AG20443 (cell line): ENCODE measurements around the gene GOLT1A.
A peak's percentile ranks its signal among the peaks of the same experiment; 100 is the strongest.

Source experiments
- DNase-seq: peaks from one replicate; pipeline ENCODE4 v3.0.0; 2012; ENCODE audit warnings: low spot score, mixed read lengths

The GOLT1A gene, protein sequence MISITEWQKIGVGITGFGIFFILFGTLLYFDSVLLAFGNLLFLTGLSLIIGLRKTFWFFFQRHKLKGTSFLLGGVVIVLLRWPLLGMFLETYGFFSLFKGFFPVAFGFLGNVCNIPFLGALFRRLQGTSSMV

DNA sequence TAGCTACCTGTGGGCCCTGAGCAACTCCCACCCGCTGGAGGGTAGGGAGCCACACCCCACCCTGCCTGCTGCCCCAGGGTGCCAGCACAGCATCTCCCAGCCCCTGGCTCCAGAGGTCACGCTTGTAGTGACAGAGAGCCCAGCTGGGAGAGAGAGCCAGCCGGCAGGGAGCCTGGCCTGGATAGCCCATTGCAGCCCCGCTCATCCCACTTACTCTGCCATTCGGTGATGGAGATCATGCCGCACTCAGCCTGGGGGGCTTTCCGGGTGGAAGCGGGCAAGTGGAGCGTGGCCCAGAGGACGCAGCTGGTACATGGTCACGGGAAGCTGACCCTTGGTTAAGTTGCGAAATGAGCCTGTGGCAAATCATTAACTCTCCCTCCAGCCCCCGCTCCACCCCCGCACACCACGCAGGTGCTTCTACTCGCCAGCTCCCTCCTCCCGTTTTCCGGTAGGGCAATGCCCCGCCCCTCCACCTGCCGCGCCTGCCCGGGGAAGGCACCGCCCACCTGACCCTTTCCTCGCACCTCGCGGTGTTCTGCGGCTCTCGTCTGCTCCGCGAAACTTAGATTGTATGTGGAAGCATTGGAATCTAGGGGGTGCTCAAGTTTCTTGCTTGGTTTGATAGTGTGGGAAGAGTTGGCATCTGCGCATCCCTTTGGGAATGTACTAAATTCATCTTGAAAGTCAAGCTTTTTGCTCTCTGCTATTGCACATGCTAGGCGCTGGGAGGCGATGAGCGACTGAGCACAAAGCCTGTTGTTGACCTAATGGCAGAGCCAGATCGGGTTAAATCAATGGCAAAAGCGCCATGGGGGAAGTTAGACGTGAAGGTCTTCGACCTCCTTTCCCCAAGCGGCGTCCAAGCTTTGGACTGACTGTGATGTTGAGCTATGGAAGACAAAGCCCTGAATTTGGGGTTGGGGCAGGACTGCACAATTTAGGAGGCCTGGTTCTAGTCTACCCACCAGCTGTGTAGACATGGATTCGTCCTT lies at the start of gene GOLT1A:
TSS of gene GOLT1A (minus strand) at position 321 of the 995 bp plus-strand sequence. CDS start at position 239, 82 bp downstream.
- DNase-seq: peak; percentile 82

DNA sequence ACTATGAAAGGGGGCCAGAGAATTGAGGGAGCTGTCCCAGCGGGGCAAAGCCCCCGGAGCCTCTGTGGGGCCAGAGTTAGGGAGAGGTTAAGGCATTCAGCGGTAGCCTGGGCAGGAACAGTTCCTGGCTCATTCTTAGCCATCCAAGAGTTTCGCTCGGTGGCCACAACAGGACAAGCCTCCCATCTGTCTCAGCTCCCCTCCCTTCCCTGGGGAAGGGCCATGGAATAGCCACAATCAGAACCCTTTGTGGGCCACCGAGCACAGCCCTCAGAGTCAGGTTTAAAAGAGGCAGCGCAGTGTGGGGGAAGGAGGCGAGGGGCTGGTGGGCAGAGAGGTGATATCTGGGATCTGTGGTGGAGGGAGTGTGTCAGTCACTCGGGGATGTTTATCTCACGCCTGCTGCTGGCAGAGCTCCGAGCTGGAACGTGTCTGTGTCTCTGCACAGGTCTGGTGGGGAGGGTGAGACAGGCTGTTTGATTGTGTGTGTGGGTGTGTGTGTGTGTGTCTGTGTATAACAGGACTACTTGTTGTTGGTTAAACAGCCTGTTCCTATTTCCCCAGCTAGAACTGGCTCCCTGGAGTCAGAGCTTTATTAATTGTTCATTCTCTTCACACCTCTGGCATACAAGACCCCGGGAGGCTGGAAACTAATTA lies 49.6 kb upstream of the GOLT1A start:
- no peak for DNase-seq

DNA sequence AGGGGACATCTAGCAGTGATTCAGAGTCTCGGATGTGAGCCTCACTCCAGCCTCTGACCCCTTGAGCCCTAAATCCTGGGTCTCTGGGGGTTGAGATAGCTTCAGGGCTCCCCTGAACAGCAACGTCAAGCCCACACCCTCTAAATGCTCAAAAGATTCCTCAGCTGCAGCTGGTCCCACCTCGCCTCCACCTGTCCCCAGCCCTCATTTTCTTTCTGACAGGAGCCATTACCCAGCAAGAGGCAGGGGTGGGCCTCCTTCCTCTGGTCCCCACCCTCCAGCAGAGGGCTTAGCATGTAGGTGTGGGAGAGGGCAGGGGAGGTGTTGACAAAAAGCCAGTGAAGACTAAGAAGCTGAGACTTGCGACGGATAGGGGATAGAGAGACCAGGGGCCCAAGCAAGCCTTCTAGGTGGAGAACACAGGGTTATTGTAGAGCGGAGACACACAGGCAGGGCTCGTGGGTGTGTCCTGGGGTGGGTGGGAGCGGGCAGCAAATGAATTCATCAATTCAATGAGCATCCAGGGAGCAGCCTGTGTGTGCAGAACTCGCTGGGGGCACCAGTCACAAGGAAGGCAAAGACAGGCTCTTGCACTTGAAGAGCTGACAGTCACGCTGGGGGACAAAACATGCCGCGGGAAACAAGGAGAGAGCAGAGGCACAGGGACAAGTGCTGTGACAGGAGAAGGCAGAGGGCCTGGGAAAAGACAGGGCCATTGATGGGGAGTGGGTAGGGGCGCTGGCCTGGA lies 48.9 kb upstream of the GOLT1A start:
- no peak for DNase-seq

DNA sequence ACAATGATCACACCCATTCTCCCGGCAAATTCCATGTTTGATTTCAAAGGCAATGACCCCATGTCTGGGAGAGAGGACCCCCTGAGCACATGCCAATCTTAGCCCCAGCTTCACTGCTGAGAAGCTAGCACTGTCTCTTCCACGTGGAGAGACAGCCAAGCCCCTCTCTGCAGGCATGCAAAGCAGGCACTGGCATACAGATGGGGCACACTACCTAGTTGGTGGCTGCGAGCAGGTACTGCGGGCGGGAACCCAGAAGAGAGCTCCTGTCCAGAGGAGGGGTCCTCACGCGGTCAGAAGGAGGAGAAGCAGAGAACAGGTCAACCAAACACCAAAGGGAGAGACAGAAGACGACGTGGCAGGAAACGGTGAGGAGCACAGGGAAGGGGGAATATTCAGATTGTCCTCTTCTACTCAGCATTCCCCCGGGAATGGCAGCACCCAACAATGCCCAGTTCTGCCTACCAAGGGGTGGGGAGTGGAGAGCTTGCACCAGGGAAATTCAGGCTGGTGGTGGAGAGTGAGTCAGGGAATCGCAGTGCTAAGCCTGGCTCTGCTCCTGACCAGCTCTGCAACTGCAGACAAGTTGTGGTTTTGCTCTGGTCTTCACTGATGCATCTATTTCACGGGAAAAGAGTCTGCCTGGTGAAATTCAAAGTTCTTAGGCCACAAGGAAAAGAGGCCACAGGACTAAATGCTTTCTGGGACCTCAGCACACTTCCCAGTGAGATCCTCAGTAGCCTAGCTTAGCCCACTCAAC lies 48.1 kb upstream of the GOLT1A start:
- DNase-seq: peak; percentile 84

DNA sequence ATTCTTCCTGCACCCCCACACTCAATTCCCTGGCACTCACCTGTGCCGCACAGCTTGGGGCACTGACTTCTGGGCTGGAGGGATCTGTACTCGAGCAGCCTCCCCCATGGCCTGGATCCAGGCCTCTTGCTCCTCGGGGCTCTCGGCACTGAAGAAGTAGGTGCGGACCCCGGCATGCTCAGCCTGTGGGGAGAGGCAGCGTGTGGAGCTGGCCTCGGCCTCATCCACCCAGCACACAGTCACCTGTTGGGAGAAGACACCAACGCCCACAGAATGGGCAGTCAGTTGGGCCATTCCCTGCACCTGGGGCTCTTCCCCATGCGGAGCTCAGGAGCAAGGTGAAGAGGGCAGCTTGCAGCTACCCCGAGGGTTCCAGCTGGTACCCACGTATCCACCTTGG lies 47.5 kb upstream of the GOLT1A start:
- no peak for DNase-seq

DNA sequence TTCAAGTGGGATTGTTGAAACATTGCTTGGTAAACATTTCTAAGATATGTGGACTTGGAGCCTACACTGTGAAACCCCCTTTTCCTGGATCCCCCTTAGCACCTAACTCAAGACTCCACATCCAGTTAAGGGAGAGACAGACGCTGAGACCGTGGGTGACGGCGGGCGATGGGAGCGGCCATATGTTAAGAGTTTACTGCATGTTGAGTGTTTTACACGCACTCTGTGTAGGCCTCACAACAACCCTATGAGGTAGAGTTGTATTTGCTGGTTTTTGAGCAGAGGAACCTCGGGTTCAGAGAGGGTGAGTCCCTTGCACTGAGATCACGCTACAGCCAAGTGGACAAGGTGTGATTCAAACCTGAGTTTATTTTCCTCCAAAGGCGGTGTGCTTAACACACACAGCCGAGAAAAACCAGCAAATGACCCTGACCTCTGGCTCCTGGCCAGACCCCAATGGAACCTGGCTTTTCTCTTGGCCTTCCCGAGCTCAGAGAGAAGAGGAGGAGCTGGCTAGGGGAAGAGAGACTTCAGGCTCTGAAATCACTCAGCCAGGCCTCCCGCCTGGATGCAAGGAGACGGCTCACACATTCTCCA lies 46.9 kb upstream of the GOLT1A start:
- DNase-seq: no peak

DNA sequence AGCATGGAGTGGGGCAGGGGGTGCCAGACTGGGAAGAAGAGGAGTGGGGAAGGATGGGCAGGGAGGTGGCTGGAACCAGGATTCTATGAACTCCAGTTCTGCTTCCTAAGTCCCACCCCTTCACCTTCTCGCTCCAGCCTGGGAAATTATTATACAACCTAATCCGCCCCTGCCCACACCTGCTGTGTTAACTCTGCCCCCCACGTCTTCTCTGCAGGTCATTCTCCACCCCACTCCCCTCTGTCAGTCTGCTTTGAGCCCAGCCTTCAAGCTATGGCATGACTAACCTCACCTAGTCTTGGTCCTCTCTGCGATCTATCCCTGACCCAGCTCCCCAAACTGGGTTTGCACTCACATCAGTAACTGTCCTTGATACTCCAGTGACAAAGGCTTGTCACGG lies 46.0 kb upstream of the GOLT1A start:
- no peak for DNase-seq

DNA sequence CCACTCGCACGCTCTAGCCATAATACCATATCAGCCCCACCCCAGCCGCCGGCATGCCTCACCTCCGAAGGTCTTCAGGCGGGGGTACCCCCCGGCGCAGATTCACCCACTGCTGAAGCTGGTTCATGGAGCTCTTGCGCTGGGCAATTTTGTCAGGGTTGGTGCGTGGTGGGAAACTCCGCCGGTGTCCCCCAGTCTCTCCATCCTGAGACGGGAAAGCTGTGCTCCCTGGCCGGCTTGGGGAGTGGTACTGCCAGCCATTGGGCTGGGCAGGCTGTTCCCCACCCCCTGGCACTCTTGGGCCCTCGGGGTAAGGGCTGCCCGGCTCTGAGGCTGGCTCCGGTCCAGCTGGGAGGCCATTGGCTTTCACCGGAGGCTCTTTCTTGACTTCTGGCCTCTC lies 45.4 kb upstream of the GOLT1A start:
- no peak for DNase-seq

DNA sequence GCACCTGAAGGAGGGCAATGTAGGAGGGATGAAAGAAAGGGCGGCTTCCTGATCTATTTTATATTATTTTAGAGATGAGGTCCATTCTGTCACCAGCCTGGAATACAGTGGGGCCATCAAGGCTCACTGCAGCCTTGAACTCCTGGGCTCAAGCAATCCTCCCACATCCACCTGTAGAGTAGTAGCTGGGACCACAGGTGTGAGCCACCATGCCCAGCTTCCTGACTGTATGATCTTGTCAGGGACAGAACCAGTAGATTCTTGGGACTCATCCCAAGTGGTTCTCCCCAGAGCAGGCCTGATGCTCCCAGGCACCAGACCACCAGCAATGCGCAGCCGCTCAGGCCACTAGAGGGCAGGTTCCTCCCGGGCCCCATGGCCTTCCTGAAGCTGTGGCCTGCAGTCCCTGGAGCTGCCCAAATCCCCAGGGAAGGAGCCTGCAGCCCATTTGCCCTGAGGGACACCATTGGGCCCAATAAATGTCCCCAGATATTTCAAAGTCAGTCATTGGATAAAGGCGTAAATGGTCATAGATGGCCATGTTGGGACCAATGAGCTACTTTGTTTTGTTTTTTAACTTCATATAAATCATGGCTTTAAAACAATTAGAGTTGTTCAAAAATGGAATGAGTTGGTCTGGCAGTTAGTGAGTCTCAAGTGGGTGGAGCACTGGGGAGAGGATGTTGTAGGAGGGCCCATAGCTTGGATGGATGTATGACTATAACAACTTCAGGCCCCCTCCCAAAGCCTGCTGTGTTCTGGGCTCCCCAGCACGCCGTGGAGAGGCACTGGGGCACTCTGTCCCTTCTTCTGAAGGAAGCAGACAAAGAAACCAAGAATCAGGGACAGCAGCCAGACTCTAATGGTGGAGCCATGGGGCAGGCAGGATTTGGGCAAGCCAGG lies 44.7 kb upstream of the GOLT1A start:
- peak; percentile 67 for DNase-seq

DNA sequence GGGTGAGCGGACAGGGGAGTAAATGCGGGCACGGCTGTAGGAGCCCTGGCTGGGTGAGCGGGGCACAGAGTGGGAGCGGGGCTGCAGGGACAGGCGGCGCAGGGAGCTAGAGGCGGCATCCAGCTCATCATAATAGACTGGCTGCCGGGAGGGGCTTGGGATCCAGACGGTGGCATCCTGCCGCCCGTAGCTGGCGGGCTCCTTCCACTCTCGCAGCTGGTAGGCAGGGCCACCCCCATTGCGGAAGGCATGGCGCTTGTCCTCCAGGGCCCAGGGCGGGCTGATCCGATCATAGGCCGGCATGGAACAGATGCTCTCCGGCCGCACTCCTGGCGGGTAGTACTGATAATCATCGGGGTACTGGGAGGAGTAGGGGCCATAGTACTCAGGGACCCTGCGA lies 43.7 kb upstream of the GOLT1A start:
- DNase-seq: no peak

DNA sequence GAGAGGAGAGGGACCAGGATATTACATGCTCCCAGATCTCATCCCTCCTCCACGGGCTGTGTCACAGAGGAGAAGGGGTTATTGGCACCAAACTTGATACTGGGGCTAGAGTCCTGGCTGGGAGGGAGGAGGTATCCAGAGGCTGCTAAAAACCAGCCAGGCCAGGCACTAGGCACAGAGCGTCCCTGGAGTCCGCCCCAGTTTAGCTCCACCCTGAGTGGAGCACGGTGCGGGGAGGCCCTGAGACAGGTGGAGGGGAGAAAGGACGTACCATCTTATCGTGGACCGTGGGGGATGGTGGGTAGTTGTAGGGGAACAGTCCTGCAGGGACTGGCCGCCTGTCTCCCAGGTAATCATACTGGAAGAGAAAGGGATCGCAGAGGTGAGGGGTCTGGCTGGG lies 42.7 kb upstream of the GOLT1A start:
- DNase-seq: no peak

DNA sequence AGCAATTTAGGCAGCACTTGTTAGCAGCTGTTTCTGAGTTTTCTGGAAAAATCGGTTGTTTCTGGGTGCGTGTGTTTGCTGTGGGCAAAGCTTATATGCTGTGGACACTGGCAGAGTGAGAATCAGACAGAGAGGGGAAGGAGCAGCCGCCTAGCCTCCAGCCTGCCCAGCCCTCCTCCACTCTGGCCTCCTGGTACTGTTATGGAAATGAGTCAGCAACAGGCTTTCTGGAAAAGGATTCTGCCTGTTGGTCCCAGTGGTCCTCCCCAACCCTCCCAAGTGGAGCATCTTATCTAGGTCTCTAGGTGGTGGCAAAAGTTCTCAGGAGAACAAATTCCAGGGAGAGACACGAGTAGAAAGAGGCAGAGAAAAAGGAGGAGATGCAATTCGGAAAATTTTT lies 42.2 kb upstream of the GOLT1A start:
- peak; percentile 62 for DNase-seq

DNA sequence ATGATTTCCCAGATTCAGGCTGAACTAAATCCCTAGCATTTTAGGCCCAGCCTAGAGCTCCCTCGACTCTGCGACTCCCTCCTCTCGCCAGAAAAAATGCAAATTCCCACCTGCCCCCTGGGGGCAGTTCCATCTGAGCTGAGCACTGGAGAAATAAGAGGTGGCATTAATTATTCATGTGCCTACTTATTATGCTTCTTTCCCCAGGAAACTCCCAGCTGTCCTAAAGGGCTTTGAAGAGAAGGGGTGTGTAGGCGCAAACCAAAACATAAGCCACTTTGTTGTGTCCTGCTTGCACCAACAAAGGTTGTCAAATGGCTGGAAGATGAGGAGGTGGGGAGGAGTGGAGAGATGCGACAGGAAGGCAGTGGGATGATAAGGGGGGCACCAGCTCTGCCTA lies 41.4 kb upstream of the GOLT1A start:
- no peak for DNase-seq

DNA sequence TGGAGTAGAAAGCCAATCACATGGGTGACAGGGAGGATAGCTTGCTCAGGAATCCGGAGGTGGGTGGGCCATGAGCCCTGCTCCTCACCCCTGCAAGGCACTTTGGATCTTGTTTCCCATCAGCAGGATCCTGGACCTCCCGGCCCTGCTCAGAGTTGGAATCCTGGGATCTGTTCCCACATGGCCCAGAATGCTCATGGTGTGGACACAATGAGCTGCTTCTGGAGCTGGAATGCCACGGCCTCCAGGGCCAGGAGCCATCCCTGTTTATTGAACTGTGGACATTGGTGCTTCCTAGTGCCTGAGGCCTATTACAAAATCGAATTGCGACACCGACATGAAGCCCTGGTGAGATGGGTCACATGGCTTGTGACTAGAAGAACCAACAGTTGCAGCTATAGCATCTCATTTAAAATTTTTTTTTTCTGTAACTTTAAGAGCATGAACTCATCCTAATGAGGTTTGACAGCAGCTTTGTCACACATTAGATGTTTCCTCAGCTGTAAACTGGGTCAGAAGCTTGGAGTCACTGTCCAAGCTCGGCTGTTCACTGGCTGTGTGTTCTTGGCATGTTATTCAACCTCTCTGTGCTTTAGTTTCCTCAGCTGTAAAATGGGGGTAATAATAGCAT lies 40.4 kb upstream of the GOLT1A start:
- peak; percentile 84 for DNase-seq

DNA sequence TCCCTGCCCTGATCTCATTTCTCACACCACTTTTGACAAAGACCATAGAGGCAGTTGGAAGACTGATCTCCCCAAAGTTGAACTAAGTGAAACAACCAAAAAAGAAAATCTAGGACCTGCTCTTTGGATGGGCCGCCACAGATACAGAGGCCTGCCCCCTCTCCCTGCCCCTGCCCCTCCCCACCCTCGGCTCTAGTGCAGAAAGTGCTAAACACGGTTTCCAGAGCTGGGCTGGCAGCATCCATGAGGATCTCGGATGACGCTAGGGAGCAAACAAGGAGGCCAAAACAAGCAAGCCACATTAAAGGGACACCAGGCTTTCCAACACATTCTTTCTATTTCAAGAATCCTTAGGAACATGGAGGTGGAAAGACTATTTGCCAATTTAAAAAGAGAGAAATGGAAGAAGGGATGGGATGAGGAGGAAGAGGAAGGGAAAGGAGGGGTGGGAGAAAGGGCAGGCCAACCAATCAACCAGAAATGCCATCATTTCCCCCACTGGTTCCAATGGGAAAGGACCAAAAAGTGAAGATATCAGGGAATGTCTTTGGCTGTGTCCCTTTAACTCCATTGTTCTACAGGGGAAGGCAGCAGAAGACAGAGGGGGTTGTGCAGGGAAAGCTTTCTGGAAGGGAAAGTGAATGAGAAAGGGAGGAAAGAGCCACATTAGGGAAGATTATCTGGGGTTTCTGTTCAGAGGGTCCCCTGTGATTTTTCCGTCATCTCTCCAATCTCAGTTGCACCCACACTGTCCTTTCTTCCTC lies 38.3 kb upstream of the GOLT1A start:
- DNase-seq: no peak

DNA sequence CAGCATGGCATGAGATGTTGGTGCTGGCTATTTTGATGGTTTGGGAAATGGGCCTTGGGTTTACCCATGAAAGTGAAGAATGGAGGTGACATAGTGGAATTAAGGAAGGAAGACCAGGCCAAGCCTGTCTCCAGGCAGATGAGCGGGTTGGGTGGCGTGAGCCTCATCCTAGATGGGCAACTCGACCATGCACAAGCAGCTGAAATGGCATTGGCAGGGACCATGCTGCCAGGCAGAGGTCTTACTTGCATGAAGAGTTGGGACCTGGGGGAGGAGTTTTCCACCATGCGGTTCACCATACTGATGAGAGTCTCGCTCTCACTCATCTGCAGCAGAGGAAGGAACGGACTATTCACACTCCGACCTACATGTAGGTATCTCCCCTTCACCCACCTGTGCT lies 37.5 kb upstream of the GOLT1A start:
- no peak for DNase-seq

DNA sequence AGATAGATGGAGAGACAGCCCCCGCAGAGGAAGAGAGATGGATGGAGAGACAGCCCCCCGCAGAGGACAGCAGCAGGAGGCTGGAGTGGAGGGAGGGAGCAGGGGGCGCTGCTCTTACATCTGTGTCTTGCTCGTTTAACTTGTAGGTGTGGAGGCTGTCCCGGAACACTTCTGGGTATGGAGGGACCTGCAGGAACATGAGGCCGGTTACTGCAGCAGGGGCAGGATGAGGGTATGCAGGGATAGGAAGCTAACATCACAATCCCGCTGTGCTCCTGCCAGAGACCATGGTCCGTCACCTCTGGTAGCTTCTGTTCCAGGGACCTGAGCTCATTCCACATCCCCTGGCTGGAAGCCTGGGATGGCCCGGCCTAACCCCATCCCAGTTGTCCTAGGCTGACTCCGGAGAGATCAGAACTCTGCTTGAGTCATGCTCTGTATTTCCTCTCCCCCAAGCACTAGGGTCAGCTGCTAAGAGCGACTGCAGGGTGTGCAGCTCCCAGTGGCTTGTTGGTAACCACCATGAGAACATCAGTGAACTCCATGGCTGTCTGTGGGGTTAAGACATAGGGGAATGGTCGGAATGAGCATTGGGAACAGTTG lies 36.7 kb upstream of the GOLT1A start:
- DNase-seq: no peak

DNA sequence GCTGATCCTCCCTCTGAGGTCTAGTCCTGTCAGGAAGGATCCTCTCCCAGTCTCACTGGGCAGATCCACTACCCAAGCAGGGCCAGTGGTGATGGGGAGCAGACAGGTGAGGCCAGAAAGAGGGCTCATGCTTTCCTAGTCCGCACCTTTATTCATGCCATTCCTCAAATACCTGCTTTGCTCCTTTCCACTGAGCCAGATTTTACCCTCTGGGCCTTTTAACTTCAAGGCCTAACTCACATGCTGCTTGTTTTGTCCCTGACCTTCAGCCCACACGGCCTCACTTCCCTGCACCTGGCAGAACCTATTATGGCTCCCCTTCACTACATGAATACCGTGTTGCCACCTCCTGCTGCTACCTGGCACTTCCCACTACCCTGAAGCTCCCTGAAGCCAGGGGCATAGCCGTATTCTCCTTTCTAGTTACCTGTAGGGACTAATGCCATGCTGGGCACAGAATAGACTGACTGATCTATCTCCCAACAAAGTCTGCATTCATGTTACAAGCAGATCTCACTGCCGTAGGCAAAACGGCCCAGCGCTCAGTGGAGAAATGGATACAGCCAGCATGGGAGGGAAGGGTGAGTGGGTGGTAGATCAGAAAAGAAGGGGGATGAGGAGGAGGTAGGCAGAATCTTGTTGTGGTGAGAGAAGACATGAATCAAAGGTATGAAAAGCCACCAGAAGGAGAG lies 36.1 kb upstream of the GOLT1A start:
- DNase-seq: no peak
